ENCODE measurements around the gene CYP46A1.
"Not testable (repeated sequence)": the region's sequence is repeated elsewhere in the genome, so short reads cannot be mapped to it uniquely, and the experiment has no call there.

Gene CYP46A1

GRCh38 chr14:99660006-99660566, 24.0 kb upstream of the CYP46A1 start:
- H3K4me1 ChIP-seq (ENCODE audit: insufficient read depth, low read length) = peaks cover 22% of the 10 kb centered on the region

GRCh38 chr14:99660794-99661193, 23.3 kb upstream of the CYP46A1 start:
- H3K27ac ChIP-seq (ENCODE audit: low read length) = no peak overlapping the region
- peaks cover 22% of the 10 kb centered on the region for H3K4me1 ChIP-seq (ENCODE audit: insufficient read depth, low read length)
- H3K36me3 ChIP-seq (ENCODE audit: insufficient read depth, low read depth, low read length) = no peaks in the 10 kb centered on the region
- no peaks in the 10 kb centered on the region for H3K9me3 ChIP-seq (ENCODE audit: insufficient read depth, low read depth, low read length)
- peak overlapping the region; percentile 30; the same call in 1 of the 2 replicates for H3K4me3 ChIP-seq (ENCODE audit: low read length)
- H3K27me3 ChIP-seq (ENCODE audit: insufficient read depth, low read length) = peaks cover 28% of the 10 kb centered on the region; the same call in 1 of the 2 replicates
- H3K9ac ChIP-seq (ENCODE audit: low read depth, low read length) = no peak overlapping the region

More at GRCh38 chr14:99660006-99660566, 24.0 kb upstream of the CYP46A1 start:
- no peaks in the 10 kb centered on the region for H3K36me3 ChIP-seq (ENCODE audit: insufficient read depth, low read depth, low read length)
- peak overlapping the region; percentile 30; the same call in 1 of the 2 replicates for H3K4me3 ChIP-seq (ENCODE audit: low read length)
- no peaks in the 10 kb centered on the region for H3K9me3 ChIP-seq (ENCODE audit: insufficient read depth, low read depth, low read length)
- H3K27ac ChIP-seq (ENCODE audit: low read length) = no peak overlapping the region
- H3K27me3 ChIP-seq (ENCODE audit: insufficient read depth, low read length) = peaks cover 28% of the 10 kb centered on the region; the same call in 1 of the 2 replicates
- H3K9ac ChIP-seq (ENCODE audit: low read depth, low read length) = no peak overlapping the region

GRCh38 chr14:99661206-99661605, 22.9 kb upstream of the CYP46A1 start:
- not testable (repeated sequence) for H3K4me3 ChIP-seq (ENCODE audit: low read length); H3K9ac ChIP-seq (ENCODE audit: low read depth, low read length); H3K9me3 ChIP-seq (ENCODE audit: insufficient read depth, low read depth, low read length); H3K36me3 ChIP-seq (ENCODE audit: insufficient read depth, low read depth, low read length); H3K27ac ChIP-seq (ENCODE audit: low read length)
- Histone ChIP-seq H3K27me3 (ENCODE audit: insufficient read depth, low read length) (peaks cover 28% of the 10 kb centered on the region; the same call in 1 of the 2 replicates), H3K4me1 (ENCODE audit: insufficient read depth, low read length) (peaks cover 22% of the 10 kb centered on the region)

GRCh38 chr14:99662846-99663245, 21.3 kb upstream of the CYP46A1 start:
- H3K4me1 ChIP-seq (ENCODE audit: insufficient read depth, low read length) = peaks cover 22% of the 10 kb centered on the region
- H3K4me3 ChIP-seq (ENCODE audit: low read length) = no peak overlapping the region
- peaks cover 25% of the 10 kb centered on the region; the same call in 1 of the 2 replicates for H3K27me3 ChIP-seq (ENCODE audit: insufficient read depth, low read length)
- H3K9me3 ChIP-seq (ENCODE audit: insufficient read depth, low read depth, low read length) = no peaks in the 10 kb centered on the region
- no peaks in the 10 kb centered on the region for H3K36me3 ChIP-seq (ENCODE audit: insufficient read depth, low read depth, low read length)
- no peak overlapping the region for H3K27ac ChIP-seq (ENCODE audit: low read length)
- H3K9ac ChIP-seq (ENCODE audit: low read depth, low read length) = no peak overlapping the region

- Histone ChIP-seq H3K36me3 (ENCODE audit: insufficient read depth, low read depth, low read length) (no peaks in the 10 kb centered on the region), H3K9me3 (ENCODE audit: insufficient read depth, low read depth, low read length) (no peaks in the 10 kb centered on the region), H3K4me1 (ENCODE audit: insufficient read depth, low read length) (peaks cover 22% of the 10 kb centered on the region), H3K4me3 (ENCODE audit: low read length) (peak overlapping the region; percentile 29; the same call in 1 of the 2 replicates), H3K27ac (ENCODE audit: low read length) (no peak overlapping the region), H3K9ac (ENCODE audit: low read depth, low read length) (peak overlapping the region; percentile 27; the same call in 1 of the 2 replicates), H3K27me3 (ENCODE audit: insufficient read depth, low read length) (peaks cover 24% of the 10 kb centered on the region; the same call in 1 of the 2 replicates)
These were observed 20.6 kb upstream of the CYP46A1 start for GRCh38 chr14:99663386-99664057.

GRCh38 chr14:99664058-99664936, 19.8 kb upstream of the CYP46A1 start:
- Histone ChIP-seq H3K9ac (ENCODE audit: low read depth, low read length) (peak overlapping the region; percentile 27; the same call in 1 of the 2 replicates), H3K4me1 (ENCODE audit: insufficient read depth, low read length) (peaks cover 22% of the 10 kb centered on the region), H3K4me3 (ENCODE audit: low read length) (peak overlapping the region; percentile 29; the same call in 1 of the 2 replicates), H3K9me3 (ENCODE audit: insufficient read depth, low read depth, low read length) (no peaks in the 10 kb centered on the region), H3K27me3 (ENCODE audit: insufficient read depth, low read length) (peaks cover 18% of the 10 kb centered on the region; the same call in 1 of the 2 replicates), H3K36me3 (ENCODE audit: insufficient read depth, low read depth, low read length) (no peaks in the 10 kb centered on the region), H3K27ac (ENCODE audit: low read length) (no peak overlapping the region)

- no peak overlapping the region for H3K9ac ChIP-seq (ENCODE audit: low read depth, low read length)
- H3K4me3 ChIP-seq (ENCODE audit: low read length) = no peak overlapping the region
- peaks cover 17% of the 10 kb centered on the region; the same call in 1 of the 2 replicates for H3K27me3 ChIP-seq (ENCODE audit: insufficient read depth, low read length)
- H3K27ac ChIP-seq (ENCODE audit: low read length) = no peak overlapping the region
- H3K36me3 ChIP-seq (ENCODE audit: insufficient read depth, low read depth, low read length) = no peaks in the 10 kb centered on the region
- peaks cover 22% of the 10 kb centered on the region for H3K4me1 ChIP-seq (ENCODE audit: insufficient read depth, low read length)
- H3K9me3 ChIP-seq (ENCODE audit: insufficient read depth, low read depth, low read length) = no peaks in the 10 kb centered on the region
These were observed 19.2 kb upstream of the CYP46A1 start for GRCh38 chr14:99664937-99665273.

- no peak overlapping the region for H3K4me3 ChIP-seq (ENCODE audit: low read length)
- H3K27ac ChIP-seq (ENCODE audit: low read length) = no peak overlapping the region
- H3K27me3 ChIP-seq (ENCODE audit: insufficient read depth, low read length) = 0 out of 2 replicates have a peak, but pooled peaks cover 6% of the 10 kb centered on the region
- H3K36me3 ChIP-seq (ENCODE audit: insufficient read depth, low read depth, low read length) = no peaks in the 10 kb centered on the region
- H3K4me1 ChIP-seq (ENCODE audit: insufficient read depth, low read length) = peaks cover 21% of the 10 kb centered on the region; the same call in 1 of the 2 replicates
- H3K9me3 ChIP-seq (ENCODE audit: insufficient read depth, low read depth, low read length) = no peaks in the 10 kb centered on the region
- no peak overlapping the region for H3K9ac ChIP-seq (ENCODE audit: low read depth, low read length)
These were observed 17.6 kb upstream of the CYP46A1 start for GRCh38 chr14:99666533-99666932.

- Histone ChIP-seq H3K27ac (ENCODE audit: low read length) (no peak overlapping the region), H3K4me3 (ENCODE audit: low read length) (no peak overlapping the region), H3K9me3 (ENCODE audit: insufficient read depth, low read depth, low read length) (no peaks in the 10 kb centered on the region), H3K4me1 (ENCODE audit: insufficient read depth, low read length) (peaks cover 27% of the 10 kb centered on the region; the same call in 1 of the 2 replicates), H3K9ac (ENCODE audit: low read depth, low read length) (no peak overlapping the region), H3K27me3 (ENCODE audit: insufficient read depth, low read length) (0 out of 2 replicates have a peak, but pooled peaks cover 6% of the 10 kb centered on the region), H3K36me3 (ENCODE audit: insufficient read depth, low read depth, low read length) (no peaks in the 10 kb centered on the region)
These were observed 17.1 kb upstream of the CYP46A1 start for GRCh38 chr14:99667045-99667444.

GRCh38 chr14:99667821-99668220, 16.3 kb upstream of the CYP46A1 start:
- H3K4me3 ChIP-seq (ENCODE audit: low read length) = no peak overlapping the region
- no peaks in the 10 kb centered on the region for H3K36me3 ChIP-seq (ENCODE audit: insufficient read depth, low read depth, low read length)
- no peak overlapping the region for H3K27ac ChIP-seq (ENCODE audit: low read length)
- H3K9ac ChIP-seq (ENCODE audit: low read depth, low read length) = no peak overlapping the region
- no peaks in the 10 kb centered on the region for H3K9me3 ChIP-seq (ENCODE audit: insufficient read depth, low read depth, low read length)
- 0 out of 2 replicates have a peak, but pooled peaks cover under 1% of the 10 kb centered on the region for H3K27me3 ChIP-seq (ENCODE audit: insufficient read depth, low read length)
- H3K4me1 ChIP-seq (ENCODE audit: insufficient read depth, low read length) = peaks cover 31% of the 10 kb centered on the region

Data from iPS-20b (cell line).